Body of pancreas (tissue), 4 donors: ENCODE measurements around the gene TAMALIN.

Experiments
- CTCF ChIP-seq, 7 experiments: fragments of 450-650 bp in 4 of 7; fragments of 200-600 bp in 3 of 7; sonication (generic) in 3 of 7; IDR thresholded peaks; one replicate each; pipeline ENCODE4 v1.5.1; 2016 to 2019; ENCODE audit warnings: antibody characterized with exemption in 7 of 7
- POLR2A ChIP-seq, 3 donors: fragments of 450-650 bp; IDR thresholded peaks; one replicate each; pipeline ENCODE4 v1.6.1; 2016; ENCODE audit warnings: antibody characterized with exemption in 3 of 3, mild to moderate bottlenecking in 2 of 3

GRCh38 chr12:52059582-52060497, 53.1 kb downstream of the TAMALIN start:
- TF ChIP-seq CTCF (IDR thresholded peaks at IDR 0.05) (no peak), POLR2A (IDR thresholded peaks at IDR 0.05) (peak in 2 of 3 donors; percentile 17 to 34)
